Smooth muscle cell of the brain vasculature (primary cell): Measurements from ENCODE around the gene AJAP1.

Experiments
- DNase-seq: peaks from one replicate; pipeline ENCODE4 v3.0.0-alpha.2; 2012; ENCODE audit warnings: low read depth, low spot score

AJAP1 gene

GRCh38 chr1:4699376-4700301 is 45.2 kb downstream of the AJAP1 start:
- DNase-seq, result no peak

- no peak for DNase-seq
Measured at GRCh38 chr1:4700801-4701200, 46.4 kb downstream of the AJAP1 start.

GRCh38 chr1:4701276-4701675 is 46.9 kb downstream of the AJAP1 start:
- no peak for DNase-seq

DNA sequence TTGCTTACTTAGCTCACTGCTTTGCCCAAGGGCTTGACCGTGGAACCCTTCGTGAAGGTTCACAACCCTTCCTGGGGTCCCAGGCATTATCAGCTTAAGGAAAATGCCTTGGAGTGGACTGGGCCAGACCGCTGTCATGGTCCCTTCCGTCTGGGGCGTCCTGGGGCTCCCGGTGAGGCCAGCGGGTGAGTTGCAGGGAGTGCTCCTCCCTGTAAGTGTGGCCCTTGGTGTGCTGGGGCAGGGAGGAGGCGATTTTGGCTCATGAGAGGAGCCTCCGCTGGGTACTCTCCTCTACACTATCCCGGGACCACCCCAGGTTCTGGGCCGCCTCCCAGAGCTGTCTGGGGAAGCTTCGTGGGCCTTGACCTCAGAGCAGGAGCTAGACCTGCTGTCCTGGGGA is 48.1 kb downstream of the AJAP1 start:
- DNase-seq, result no peak

DNA sequence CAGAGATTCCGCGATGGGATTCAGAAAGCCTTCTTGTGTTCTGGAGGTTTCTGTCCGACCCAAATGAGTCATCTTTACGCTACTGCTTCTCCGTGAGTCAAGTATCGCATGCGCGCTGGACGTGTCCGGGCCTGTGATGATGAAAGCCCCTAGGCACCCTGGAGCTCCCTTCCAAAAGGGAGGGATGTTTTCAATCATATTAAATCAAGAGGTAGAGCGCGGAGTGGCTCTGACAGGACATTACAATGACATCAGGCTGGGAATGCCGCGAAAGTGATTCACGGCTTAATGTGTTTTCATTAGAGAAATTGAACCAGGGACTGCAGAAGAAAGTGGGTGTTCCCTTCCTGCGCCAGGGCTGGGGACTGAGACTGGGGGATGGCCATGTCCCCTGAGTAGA is 48.5 kb downstream of the AJAP1 start:
- DNase-seq, result no peak

DNA sequence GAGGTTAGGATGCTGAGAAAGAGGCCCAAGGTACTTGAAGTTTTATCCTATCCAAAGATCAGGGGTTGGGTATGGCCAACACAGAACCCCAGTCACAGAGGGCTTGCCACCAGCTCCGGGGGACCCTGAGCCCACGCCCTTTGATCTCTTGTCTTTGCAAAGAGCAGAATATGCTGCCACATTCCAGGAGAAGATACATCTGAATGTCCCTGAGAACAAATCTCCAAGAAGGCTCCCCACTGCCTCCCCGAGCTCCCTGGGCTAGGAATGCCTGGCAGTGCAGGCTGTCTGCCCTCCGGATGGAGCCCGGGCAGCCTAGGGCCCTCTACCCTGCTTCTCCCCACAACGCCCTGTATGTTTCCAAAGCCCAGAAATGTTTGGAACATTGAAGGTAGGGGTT is 49.2 kb downstream of the AJAP1 start:
- DNase-seq, result no peak

- no peak for DNase-seq
Measured at GRCh38 chr1:4708840-4709507, 54.6 kb downstream of the AJAP1 start.

DNA sequence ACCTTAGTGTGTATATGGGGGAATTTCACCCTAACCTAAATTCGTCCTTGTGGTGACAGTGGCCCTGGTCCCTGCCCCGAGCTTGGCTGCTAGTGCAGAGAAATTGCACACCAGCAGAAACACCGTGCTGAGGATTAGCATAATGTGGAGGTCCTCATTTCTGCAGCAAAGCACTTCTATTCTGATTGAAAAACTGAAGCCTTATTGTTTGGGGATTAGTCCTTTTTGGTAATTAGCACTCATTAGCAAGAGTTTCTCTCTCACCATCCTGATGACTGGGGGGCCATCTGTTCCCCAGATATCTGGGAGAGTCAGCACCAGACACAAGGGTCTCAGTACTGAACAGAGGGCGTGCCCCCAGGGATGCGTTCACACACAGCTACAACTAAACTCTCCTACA is 55.2 kb downstream of the AJAP1 start:
- no peak for DNase-seq

- no peak for DNase-seq
Measured at GRCh38 chr1:4710592-4711415, 56.4 kb downstream of the AJAP1 start.

- no peak for DNase-seq
Measured at GRCh38 chr1:4711416-4712275, 57.2 kb downstream of the AJAP1 start.

DNA sequence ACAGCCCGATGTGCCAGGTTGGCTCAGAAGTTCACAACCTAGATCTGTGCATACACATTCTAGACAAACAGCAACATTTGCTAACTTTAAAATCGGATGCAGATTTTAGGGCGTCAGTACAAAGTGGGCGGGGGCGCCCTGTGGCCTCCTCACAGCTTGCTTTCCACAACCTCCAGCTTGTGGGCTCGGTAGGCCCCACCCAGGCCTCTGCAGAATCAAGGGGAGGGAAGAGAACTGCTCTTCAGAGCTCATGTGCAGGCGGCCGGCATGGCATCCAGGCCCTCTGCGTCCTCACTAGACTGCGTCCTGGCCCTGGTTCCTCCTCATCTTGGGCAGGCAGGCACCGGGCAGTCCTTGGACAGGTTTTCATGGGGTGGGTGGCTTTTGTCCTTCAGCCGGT is 59.3 kb downstream of the AJAP1 start:
- no peak for DNase-seq

DNA sequence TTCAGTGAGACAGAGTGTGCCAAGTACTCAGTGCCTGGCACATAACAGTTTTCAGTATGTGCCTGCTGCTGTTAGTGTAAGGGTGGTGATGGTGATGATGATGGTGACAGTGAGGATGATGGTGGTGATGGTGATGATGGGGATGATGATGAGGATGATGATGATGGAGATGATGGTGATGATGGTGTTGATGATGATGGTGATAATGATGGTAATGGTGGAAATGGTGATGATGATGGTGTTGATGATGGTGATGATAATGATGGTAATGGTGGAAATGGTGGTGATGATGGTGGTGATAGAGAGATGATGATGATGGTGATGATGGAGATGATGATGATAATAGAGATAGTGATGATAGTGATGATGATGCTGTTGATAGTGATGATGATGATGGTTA is 62.0 kb downstream of the AJAP1 start:
- DNase-seq, result no peak

DNA sequence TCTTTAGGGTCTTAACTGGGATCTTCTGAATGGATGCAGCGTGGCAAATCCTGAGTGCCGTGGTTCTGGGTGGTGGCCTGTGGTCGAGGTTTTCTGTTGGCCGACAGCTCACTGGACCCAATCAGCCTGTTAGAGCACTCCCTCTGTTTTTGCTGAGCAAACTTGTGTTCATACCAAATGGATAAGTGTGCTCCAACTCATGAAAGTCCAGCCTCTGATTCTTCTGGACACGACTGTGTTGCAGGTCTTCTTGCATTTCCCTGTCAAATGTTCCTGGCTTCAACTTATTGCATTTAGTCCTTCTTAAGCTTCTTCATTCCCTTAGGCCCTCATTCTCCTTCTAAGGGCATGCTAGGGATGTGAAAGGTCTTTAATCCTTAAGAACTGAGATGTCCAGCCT is 63.7 kb downstream of the AJAP1 start:
- DNase-seq, result no peak

DNA sequence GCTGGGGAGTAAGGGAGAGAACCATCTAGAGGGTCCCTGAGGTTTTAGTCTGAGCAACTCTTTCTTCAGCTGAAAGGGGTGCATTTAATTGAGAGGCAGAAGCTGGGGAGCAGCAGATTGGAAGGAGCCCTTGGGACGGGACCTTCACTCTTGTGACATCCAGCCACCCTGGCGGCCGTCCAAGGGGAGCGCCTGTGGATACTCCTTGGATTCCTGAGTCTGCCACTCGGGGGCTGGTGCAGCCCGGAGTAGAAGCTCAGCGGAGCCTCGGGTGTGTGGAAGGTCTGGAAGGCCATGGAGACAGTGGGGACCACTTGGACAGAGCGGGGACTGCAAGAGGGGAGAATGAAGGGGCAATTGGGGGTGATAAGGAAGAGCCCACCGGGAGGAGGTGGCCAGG is 68.7 kb downstream of the AJAP1 start:
- no peak for DNase-seq

- no peak for DNase-seq
Measured at GRCh38 chr1:4724001-4724400, 69.6 kb downstream of the AJAP1 start.

- no peak for DNase-seq
Measured at GRCh38 chr1:4724695-4725250, 70.4 kb downstream of the AJAP1 start.

- DNase-seq, result no peak
Measured at GRCh38 chr1:4725416-4725815, 71.0 kb downstream of the AJAP1 start.

DNA sequence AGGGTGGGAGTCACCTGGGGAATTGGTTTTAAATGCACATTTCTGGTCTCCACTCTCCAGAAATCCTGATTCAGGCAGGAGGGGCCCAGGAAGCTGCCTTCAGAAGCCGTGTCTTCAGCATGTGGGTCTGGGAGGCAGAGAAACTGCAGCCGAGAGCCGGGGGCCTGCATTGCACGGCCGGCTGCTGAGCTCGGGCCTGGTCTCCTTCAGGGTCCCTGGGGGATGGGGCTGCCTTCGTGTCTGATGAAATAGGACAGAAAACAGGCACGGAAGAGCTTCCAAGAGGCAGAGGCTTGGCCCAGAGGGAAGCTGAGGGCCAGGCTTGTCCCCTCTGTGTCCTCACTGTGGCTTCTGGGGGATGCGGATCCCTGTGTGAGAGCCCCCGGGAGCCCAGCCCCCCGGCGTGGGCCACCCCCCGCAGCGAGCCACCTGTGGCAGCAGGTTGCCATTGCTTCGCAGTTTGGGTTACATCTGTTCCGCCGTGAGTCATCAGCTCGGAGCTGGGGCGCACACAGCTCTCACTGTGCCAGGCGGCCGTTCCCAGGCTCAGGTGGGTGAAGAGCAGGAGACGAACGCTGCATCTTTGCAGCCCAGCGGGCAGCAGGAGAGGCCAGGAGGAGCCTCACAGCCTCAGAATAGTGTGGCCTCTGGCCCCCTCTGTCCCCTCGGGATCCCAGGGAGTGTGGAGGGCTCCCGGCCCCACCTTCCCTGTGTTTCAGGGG is 72.4 kb downstream of the AJAP1 start:
- no peak for DNase-seq

- DNase-seq, result no peak
Measured at GRCh38 chr1:4728319-4729089, 74.1 kb downstream of the AJAP1 start.

GRCh38 chr1:4729090-4729471 is 74.7 kb downstream of the AJAP1 start:
- no peak for DNase-seq
